ENCODE data around the gene CAMSAP2.

DNA sequence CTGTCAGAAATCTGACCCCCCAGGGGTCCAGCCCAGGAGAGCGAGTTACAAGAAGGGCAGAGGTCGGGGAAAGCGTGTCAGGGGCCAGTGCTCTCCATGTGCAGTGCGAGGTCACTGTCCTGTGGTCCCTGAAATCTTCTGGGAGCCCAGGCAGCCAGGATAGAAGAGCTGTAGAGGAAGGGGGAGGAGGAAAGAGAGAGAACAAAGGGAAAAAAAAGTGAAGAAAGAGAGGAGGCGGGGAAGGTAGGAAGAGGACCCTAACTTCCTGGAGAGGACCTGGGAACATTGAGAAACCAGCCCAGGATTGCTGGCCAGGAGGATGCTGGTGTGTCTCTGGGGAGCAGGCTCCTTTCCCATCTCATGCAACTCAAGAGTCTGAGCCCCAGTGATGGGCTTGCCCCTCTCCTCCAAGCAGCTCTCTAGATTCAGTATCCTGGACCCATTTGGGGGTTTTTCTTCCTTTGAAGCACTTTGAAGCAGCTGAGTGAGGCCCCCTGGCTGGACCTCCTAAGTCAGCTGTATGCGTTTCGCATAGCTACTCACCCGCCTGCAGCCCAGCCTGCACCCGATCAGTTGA lies 149.2 kb downstream of the CAMSAP2 start:
- TF ChIP-seq CTCF (IDR thresholded peaks at IDR 0.05) = no peak
- TF ChIP-seq POLR2A (IDR thresholded peaks at IDR 0.05) = no peak
